PFSK-1 (cell line): Measurements from ENCODE around the gene C10orf71.

Experiments
- POLR2AphosphoS5 ChIP-seq: IDR thresholded peaks from 2 replicates; pipeline ENCODE4 v1.6.1; 2012; ENCODE audit warnings: low read depth, mild to moderate bottlenecking, control low read depth, low read length, moderate library complexity
- SIN3A ChIP-seq: IDR thresholded peaks from 2 replicates; pipeline ENCODE4 v1.6.1; 2012; ENCODE audit warnings: mild to moderate bottlenecking, low read length, moderate library complexity, borderline replicate concordance; ENCODE audit not compliant: insufficient read depth
- TAF1 ChIP-seq: IDR thresholded peaks from 2 replicates; pipeline ENCODE4 v1.6.1; 2012; ENCODE audit warnings: low read length, control low read depth, borderline replicate concordance; ENCODE audit not compliant: insufficient read depth
- TF ChIP-seq, protein P1 (sequence below), 2 experiments: IDR thresholded peaks; 2 replicates each; pipeline versions ENCODE4 v1.6.1 to v1.8.0; 2011 to 2012; ENCODE audit warnings: low read depth in 2 of 2, low read length in 2 of 2, control low read depth in 1 of 2, inconsistent platforms in 1 of 2, mild to moderate bottlenecking in 1 of 2, moderate library complexity in 1 of 2; ENCODE audit not compliant: insufficient read depth in 1 of 2

DNA sequence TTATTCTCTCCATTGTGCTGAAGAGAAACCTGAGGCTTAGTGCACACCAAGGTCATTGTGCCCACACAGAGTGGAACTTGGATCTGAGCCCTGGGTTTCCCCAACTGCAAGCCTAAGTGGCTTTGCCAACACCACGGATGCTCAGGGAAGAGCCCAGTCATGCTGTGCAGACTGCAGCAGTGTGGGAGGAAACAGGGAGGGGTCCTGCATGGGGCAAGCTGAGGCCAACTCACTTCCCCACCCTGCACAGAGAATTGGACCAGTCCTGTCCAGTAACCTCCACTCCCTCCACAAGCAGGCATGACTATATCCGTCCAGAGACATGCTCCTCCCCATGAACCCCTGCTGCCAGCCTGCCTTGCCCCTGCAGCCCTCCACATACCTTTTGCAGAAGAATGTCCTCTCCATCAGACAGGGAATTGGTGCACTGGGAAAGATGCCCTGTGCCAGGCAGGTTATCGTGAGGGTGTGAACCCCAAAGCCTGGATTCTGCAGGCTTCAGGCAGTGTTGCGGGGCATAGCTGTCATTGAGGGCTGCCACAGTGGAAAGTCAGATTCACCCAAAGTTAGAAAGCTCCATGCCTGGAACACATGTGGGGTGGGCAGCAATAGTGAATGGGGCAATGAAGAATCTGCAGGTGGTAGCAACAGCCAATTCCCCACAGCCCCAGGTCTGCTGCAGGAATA is 52.0 kb downstream of the C10orf71 start:
- TF ChIP-seq POLR2AphosphoS5 (no peak), TAF1 (no peak), SIN3A (no peak)
- TF ChIP-seq, protein P1, sequence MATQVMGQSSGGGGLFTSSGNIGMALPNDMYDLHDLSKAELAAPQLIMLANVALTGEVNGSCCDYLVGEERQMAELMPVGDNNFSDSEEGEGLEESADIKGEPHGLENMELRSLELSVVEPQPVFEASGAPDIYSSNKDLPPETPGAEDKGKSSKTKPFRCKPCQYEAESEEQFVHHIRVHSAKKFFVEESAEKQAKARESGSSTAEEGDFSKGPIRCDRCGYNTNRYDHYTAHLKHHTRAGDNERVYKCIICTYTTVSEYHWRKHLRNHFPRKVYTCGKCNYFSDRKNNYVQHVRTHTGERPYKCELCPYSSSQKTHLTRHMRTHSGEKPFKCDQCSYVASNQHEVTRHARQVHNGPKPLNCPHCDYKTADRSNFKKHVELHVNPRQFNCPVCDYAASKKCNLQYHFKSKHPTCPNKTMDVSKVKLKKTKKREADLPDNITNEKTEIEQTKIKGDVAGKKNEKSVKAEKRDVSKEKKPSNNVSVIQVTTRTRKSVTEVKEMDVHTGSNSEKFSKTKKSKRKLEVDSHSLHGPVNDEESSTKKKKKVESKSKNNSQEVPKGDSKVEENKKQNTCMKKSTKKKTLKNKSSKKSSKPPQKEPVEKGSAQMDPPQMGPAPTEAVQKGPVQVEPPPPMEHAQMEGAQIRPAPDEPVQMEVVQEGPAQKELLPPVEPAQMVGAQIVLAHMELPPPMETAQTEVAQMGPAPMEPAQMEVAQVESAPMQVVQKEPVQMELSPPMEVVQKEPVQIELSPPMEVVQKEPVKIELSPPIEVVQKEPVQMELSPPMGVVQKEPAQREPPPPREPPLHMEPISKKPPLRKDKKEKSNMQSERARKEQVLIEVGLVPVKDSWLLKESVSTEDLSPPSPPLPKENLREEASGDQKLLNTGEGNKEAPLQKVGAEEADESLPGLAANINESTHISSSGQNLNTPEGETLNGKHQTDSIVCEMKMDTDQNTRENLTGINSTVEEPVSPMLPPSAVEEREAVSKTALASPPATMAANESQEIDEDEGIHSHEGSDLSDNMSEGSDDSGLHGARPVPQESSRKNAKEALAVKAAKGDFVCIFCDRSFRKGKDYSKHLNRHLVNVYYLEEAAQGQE (IDR thresholded peaks at IDR 0.05; ENCODE audit: insufficient read depth in 1 of 2, low read depth in 2 of 2, low read length in 2 of 2) = no peak
